Activated naive CD4-positive, alpha-beta T cell treated with anti-CD3 and anti-CD28 coated beads, Interleukin-2, amount 50 U/mL, for 16 hours (primary cell): ENCODE measurements around the gene ADAMTS16.

Source experiments
- DNase-seq: peaks from one replicate; pipeline ENCODE4 v3.0.0-alpha.2; 2020

Gene ADAMTS16

GRCh38 chr5:5293029-5293428, 152.9 kb downstream of the ADAMTS16 start:
- DNase-seq, result no peak

- no peak for DNase-seq
Observed at GRCh38 chr5:5294429-5294828, 154.3 kb downstream of the ADAMTS16 start.

GRCh38 chr5:5295351-5295750, 155.2 kb downstream of the ADAMTS16 start:
- no peak for DNase-seq

- no peak for DNase-seq
Observed at GRCh38 chr5:5296051-5296450, 155.9 kb downstream of the ADAMTS16 start.

GRCh38 chr5:5297432-5298067, 157.4 kb downstream of the ADAMTS16 start:
- DNase-seq, result no peak

GRCh38 chr5:5298068-5298633, 158.0 kb downstream of the ADAMTS16 start:
- DNase-seq, result no peak

GRCh38 chr5:5298841-5299541, 158.9 kb downstream of the ADAMTS16 start:
- no peak for DNase-seq

- DNase-seq, result no peak
Observed at GRCh38 chr5:5301176-5301575, 161.0 kb downstream of the ADAMTS16 start.

- DNase-seq, result no peak
Observed at GRCh38 chr5:5302201-5302600, 162.1 kb downstream of the ADAMTS16 start.

- DNase-seq, result no peak
Observed at GRCh38 chr5:5303242-5303641, 163.1 kb downstream of the ADAMTS16 start.

GRCh38 chr5:5304361-5305020, 164.4 kb downstream of the ADAMTS16 start:
- no peak for DNase-seq

- no peak for DNase-seq
Observed at GRCh38 chr5:5306696-5307095, 166.6 kb downstream of the ADAMTS16 start.

GRCh38 chr5:5308319-5308718, 168.2 kb downstream of the ADAMTS16 start:
- DNase-seq, result no peak

- no peak for DNase-seq
Observed at GRCh38 chr5:5309645-5310044, 169.5 kb downstream of the ADAMTS16 start.

- no peak for DNase-seq
Observed at GRCh38 chr5:5313101-5313635, 173.0 kb downstream of the ADAMTS16 start.

- DNase-seq, result no peak
Observed at GRCh38 chr5:5314166-5314565, 174.0 kb downstream of the ADAMTS16 start.

GRCh38 chr5:5314626-5315025, 174.5 kb downstream of the ADAMTS16 start:
- no peak for DNase-seq

- DNase-seq, result no peak
Observed at GRCh38 chr5:5315068-5315980, 175.2 kb downstream of the ADAMTS16 start.

GRCh38 chr5:5316334-5316733, 176.2 kb downstream of the ADAMTS16 start:
- DNase-seq, result no peak

- no peak for DNase-seq
Observed at GRCh38 chr5:5317976-5318375, 177.8 kb downstream of the ADAMTS16 start.

- no peak for DNase-seq
Observed at GRCh38 chr5:5318426-5319190, 178.5 kb downstream of the ADAMTS16 start.
